PFSK-1 (cell line): ENCODE results near the gene IL18BP.

Experiments
- FOXP2 ChIP-seq: optimal IDR thresholded peaks from 2 replicates; pipeline ENCODE3; 2011; ENCODE audit warnings: borderline replicate concordance, control low read depth, inconsistent platforms; ENCODE audit not compliant: insufficient read depth; ENCODE audit errors: extremely low read length, extremely low read depth
- POLR2AphosphoS5 ChIP-seq: IDR thresholded peaks from 2 replicates; pipeline ENCODE4 v1.6.1; 2012; ENCODE audit warnings: low read depth, mild to moderate bottlenecking, control low read depth, low read length, moderate library complexity
- SIN3A ChIP-seq: IDR thresholded peaks from 2 replicates; pipeline ENCODE4 v1.6.1; 2012; ENCODE audit warnings: mild to moderate bottlenecking, low read length, moderate library complexity, borderline replicate concordance; ENCODE audit not compliant: insufficient read depth
- TAF1 ChIP-seq: IDR thresholded peaks from 2 replicates; pipeline ENCODE4 v1.6.1; 2012; ENCODE audit warnings: low read length, control low read depth, borderline replicate concordance; ENCODE audit not compliant: insufficient read depth
- TF ChIP-seq, protein P1 (sequence below), 2 experiments: IDR thresholded peaks; 2 replicates each; pipeline versions ENCODE4 v1.6.1 to v1.8.0; 2011 to 2012; ENCODE audit warnings: low read depth in 2 of 2, low read length in 2 of 2, control low read depth in 1 of 2, inconsistent platforms in 1 of 2, mild to moderate bottlenecking in 1 of 2, moderate library complexity in 1 of 2; ENCODE audit not compliant: insufficient read depth in 1 of 2

The IL18BP gene

DNA sequence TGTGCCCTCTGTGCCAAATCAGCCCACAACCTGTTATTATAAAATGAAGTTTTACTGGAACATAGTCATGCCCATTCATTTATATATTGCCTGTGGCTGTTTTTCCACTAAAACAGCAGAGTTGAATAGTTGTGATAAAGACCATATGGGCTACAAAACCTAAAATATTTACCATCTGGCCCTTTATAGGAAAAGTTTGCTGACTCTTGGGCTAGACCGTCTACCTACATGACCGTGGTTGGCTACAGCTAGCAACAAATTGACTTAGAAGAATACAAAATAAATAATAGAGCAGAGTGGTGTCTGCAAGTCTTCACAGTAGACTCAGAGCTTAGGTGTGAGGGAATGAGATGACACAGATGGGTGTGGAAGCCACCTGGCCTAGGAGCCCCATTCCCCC, 11.2 kb upstream of the IL18BP start:
- no peak for TF ChIP-seq FOXP2
- TF ChIP-seq POLR2AphosphoS5: no peak
- TF ChIP-seq TAF1: no peak
- TF ChIP-seq, protein P1, sequence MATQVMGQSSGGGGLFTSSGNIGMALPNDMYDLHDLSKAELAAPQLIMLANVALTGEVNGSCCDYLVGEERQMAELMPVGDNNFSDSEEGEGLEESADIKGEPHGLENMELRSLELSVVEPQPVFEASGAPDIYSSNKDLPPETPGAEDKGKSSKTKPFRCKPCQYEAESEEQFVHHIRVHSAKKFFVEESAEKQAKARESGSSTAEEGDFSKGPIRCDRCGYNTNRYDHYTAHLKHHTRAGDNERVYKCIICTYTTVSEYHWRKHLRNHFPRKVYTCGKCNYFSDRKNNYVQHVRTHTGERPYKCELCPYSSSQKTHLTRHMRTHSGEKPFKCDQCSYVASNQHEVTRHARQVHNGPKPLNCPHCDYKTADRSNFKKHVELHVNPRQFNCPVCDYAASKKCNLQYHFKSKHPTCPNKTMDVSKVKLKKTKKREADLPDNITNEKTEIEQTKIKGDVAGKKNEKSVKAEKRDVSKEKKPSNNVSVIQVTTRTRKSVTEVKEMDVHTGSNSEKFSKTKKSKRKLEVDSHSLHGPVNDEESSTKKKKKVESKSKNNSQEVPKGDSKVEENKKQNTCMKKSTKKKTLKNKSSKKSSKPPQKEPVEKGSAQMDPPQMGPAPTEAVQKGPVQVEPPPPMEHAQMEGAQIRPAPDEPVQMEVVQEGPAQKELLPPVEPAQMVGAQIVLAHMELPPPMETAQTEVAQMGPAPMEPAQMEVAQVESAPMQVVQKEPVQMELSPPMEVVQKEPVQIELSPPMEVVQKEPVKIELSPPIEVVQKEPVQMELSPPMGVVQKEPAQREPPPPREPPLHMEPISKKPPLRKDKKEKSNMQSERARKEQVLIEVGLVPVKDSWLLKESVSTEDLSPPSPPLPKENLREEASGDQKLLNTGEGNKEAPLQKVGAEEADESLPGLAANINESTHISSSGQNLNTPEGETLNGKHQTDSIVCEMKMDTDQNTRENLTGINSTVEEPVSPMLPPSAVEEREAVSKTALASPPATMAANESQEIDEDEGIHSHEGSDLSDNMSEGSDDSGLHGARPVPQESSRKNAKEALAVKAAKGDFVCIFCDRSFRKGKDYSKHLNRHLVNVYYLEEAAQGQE (IDR thresholded peaks at IDR 0.05; ENCODE audit: insufficient read depth in 1 of 2, low read depth in 2 of 2, low read length in 2 of 2): no peak
- no peak for TF ChIP-seq SIN3A

DNA sequence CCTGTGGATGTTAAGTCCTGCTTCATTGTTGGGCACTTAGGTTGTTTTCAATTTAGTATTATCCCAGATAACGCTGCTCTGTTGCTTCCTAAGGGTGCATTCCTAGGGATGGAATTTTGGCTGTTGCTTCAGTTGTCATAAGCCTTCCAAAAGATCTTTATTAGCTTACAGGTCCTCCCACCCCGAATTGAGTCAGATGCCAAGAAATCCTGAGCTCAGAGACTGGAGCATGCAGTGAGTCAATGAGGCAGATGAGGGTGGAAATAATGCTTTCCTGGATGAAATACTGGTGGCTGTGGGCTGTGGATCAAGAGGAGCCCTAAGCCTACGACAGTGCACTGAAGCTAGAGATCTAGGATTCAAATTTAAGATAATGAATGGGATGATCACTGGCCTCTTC, 10.7 kb upstream of the IL18BP start:
- no peak for TF ChIP-seq SIN3A
- TF ChIP-seq, protein P1 (IDR thresholded peaks at IDR 0.05; ENCODE audit: insufficient read depth in 1 of 2, low read depth in 2 of 2, low read length in 2 of 2): no peak
- no peak for TF ChIP-seq TAF1
- TF ChIP-seq FOXP2: no peak
- no peak for TF ChIP-seq POLR2AphosphoS5

DNA sequence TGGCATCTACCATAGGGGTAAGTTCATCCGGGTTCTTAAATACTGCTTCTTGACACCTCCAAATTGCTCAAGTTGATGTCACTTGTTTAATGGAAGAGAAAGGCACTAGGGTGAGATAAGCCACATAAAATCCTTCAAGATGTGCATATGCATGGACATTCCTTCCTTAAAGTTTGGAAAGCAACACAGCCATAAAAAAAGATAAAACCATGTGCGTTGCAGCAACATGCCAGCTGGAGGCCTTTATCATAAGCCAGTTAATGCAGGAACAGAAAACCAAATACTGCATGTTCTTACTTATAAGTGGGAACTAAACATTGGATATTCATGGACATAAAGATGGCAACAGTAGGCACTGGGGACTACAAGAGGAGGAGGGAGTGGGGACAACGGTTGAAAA, 8.0 kb upstream of the IL18BP start:
- TF ChIP-seq FOXP2 (no peak), POLR2AphosphoS5 (no peak), SIN3A (no peak), TAF1 (no peak)
- TF ChIP-seq, protein P1 (IDR thresholded peaks at IDR 0.05; ENCODE audit: insufficient read depth in 1 of 2, low read depth in 2 of 2, low read length in 2 of 2): no peak

GRCh38 chr11:71991494-71991893, 7.2 kb upstream of the IL18BP start:
- TF ChIP-seq, protein P1 (IDR thresholded peaks at IDR 0.05; ENCODE audit: insufficient read depth in 1 of 2, low read depth in 2 of 2, low read length in 2 of 2): no peak
- no peak for TF ChIP-seq POLR2AphosphoS5
- no peak for TF ChIP-seq TAF1
- no peak for TF ChIP-seq FOXP2
- TF ChIP-seq SIN3A: no peak

GRCh38 chr11:71992136-71992730, 6.5 kb upstream of the IL18BP start:
- no peak for TF ChIP-seq TAF1
- TF ChIP-seq POLR2AphosphoS5: no peak
- TF ChIP-seq SIN3A: no peak
- TF ChIP-seq, protein P1 (IDR thresholded peaks at IDR 0.05; ENCODE audit: insufficient read depth in 1 of 2, low read depth in 2 of 2, low read length in 2 of 2): no peak
- no peak for TF ChIP-seq FOXP2
